Prostate gland (tissue), 2 donors: ENCODE data around the gene TBC1D2.

Source experiments
- POLR2AphosphoS5 ChIP-seq: sonication (generic); formaldehyde crosslinking; IDR thresholded peaks from one replicate; pipeline ENCODE4 v1.6.1; 2017; ENCODE audit warnings: antibody characterized with exemption
- TF ChIP-seq, protein P1 (sequence below), 4 experiments: fragments of 200-600 bp in 2 of 4; fragments of 450-650 bp in 2 of 4; sonication (generic) in 2 of 4; IDR thresholded peaks; 1 replicate in 3 of 4; 2 replicates in 1 of 4; pipeline ENCODE4 v1.5.1; 2016 to 2019; ENCODE audit warnings: antibody characterized with exemption in 4 of 4, mild to moderate bottlenecking in 2 of 4, moderate library complexity in 2 of 4

DNA sequence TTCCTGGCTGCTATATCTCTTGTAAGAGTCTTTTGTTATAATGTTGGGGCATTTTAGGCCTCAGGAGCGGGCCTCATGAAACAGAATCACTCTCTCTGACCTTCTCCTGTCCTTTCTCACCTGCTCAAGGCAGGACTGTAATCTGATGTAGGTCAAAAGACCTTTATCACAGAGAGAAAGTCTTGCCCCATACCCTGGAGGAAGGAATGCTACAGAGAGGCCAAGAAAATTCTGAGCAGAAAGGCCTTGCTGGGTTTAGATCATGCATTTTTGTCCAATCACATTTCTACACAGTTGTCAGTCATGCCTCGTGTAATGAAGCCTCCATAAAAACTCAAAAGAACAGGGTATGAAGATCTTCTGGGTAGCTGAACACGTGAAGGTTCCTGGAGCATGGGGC, 45.2 kb upstream of the TBC1D2 start:
- no peak for TF ChIP-seq POLR2AphosphoS5
- TF ChIP-seq, protein P1, sequence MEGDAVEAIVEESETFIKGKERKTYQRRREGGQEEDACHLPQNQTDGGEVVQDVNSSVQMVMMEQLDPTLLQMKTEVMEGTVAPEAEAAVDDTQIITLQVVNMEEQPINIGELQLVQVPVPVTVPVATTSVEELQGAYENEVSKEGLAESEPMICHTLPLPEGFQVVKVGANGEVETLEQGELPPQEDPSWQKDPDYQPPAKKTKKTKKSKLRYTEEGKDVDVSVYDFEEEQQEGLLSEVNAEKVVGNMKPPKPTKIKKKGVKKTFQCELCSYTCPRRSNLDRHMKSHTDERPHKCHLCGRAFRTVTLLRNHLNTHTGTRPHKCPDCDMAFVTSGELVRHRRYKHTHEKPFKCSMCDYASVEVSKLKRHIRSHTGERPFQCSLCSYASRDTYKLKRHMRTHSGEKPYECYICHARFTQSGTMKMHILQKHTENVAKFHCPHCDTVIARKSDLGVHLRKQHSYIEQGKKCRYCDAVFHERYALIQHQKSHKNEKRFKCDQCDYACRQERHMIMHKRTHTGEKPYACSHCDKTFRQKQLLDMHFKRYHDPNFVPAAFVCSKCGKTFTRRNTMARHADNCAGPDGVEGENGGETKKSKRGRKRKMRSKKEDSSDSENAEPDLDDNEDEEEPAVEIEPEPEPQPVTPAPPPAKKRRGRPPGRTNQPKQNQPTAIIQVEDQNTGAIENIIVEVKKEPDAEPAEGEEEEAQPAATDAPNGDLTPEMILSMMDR (IDR thresholded peaks at IDR 0.05) = no peak
